Endothelial cell of umbilical vein (primary cell): ENCODE measurements around the gene MIB2. TPM values are rescaled to one million over a fixed set of nuclear protein-coding genes. Genes with fewer than 3 reads are reported as not detected.
"Not testable (repeated sequence)": the region's sequence is repeated elsewhere in the genome, so short reads cannot be mapped to it uniquely, and the experiment has no call there.

Experiments
- BruUV-seq: library from RNA; stranded (reverse); fragments of 400-500 nt; replicated peaks from 2 replicates; lab custom pipeline; 2021; lab: Mats Ljungman, UMichigan
- CTCF ChIA-PET: fragments of 300-600, 350-600 bp; sonication (Branson Sonifier 250); formaldehyde crosslinking; loops from one replicate; lab custom pipeline; 2021; ENCODE audit warnings: antibody characterized with exemption, inconsistent platforms; lab: Charles Lee
- POLR2A ChIA-PET: fragments of 300-600, 350-600 bp; sonication (Branson Sonifier 250); formaldehyde crosslinking; loops from one replicate; lab custom pipeline; 2021; ENCODE audit warnings: antibody characterized with exemption, inconsistent platforms; lab: Charles Lee
- DNase-seq: peaks from one replicate; pipeline ENCODE4 v3.0.0-alpha.2; 2011; ENCODE audit warnings: low read depth, low spot score
- FAIRE-seq: peaks from 2 replicates; lab custom pipeline; 2011; peaks lifted over from hg19 to GRCh38; lab: Jason Lieb, UNC
- H2AFZ ChIP-seq: 2 replicates; pipeline ENCODE4 v1.6.0; 2012; ENCODE audit warnings: low read depth, low read length, control low read depth, inconsistent platforms
- H3K27ac ChIP-seq: 2 replicates; pipeline ENCODE4 v1.5.1; 2011; ENCODE audit warnings: low read depth, mild to moderate bottlenecking, control low read depth, low read length, moderate library complexity; ENCODE audit not compliant: insufficient read depth
- H3K27me3 ChIP-seq, 2 experiments: 2 replicates each; pipeline versions ENCODE4 v1.6.0 to v1.6.1; 2011; ENCODE audit warnings: low read length in 2 of 2, mixed read lengths in 1 of 2; ENCODE audit not compliant: control insufficient read depth in 2 of 2, insufficient read depth in 2 of 2
- H3K36me3 ChIP-seq, 2 experiments: 2 replicates in 1 of 2; 3 replicates in 1 of 2; pipeline ENCODE4 v1.5.1; 2011; ENCODE audit warnings: low read length in 2 of 2, mild to moderate bottlenecking in 1 of 2, moderate library complexity in 1 of 2; ENCODE audit not compliant: control insufficient read depth in 2 of 2, insufficient read depth in 2 of 2; ENCODE audit errors: extremely low read depth in 1 of 2
- H3K4me1 ChIP-seq: 3 replicates; pipeline ENCODE4 v1.5.1; 2011; ENCODE audit warnings: mild to moderate bottlenecking, low read length; ENCODE audit not compliant: control insufficient read depth, insufficient read depth; ENCODE audit errors: extremely low read depth
- H3K4me2 ChIP-seq: 2 replicates; pipeline ENCODE4 v1.6.1; 2011; ENCODE audit warnings: low read length, control low read depth, mixed read lengths; ENCODE audit not compliant: insufficient read depth
- H3K4me3 ChIP-seq, 3 experiments: fragments of 200-600 bp in 1 of 3; sonication (generic), shearing (Covaris generic) in 1 of 3; replicated peaks in 1 of 3; 2 replicates each; pipeline ENCODE4 v1.5.1; 2011 to 2016; ENCODE audit warnings: control low read depth in 3 of 3, low read length in 3 of 3, mild to moderate bottlenecking in 2 of 3, inconsistent platforms in 1 of 3, low read depth in 1 of 3, moderate library complexity in 1 of 3; ENCODE audit not compliant: insufficient read depth in 1 of 3
- H3K79me2 ChIP-seq: 2 replicates; pipeline ENCODE4 v1.6.0; 2012; ENCODE audit warnings: low read length, inconsistent platforms; ENCODE audit not compliant: control insufficient read depth, insufficient read depth
- H3K9ac ChIP-seq: replicated peaks from 2 replicates; pipeline ENCODE3; 2011; ENCODE audit warnings: low read length, control low read depth; ENCODE audit not compliant: insufficient read depth; ENCODE audit errors: extremely low read depth
- H3K9me1 ChIP-seq: replicated peaks from 3 replicates; pipeline ENCODE4 v1.6.0; 2011; ENCODE audit warnings: mild to moderate bottlenecking, low read length; ENCODE audit not compliant: control insufficient read depth, insufficient read depth; ENCODE audit errors: extremely low read depth
- H3K9me3 ChIP-seq: replicated peaks from 2 replicates; pipeline ENCODE4 v1.5.1; 2012; ENCODE audit warnings: low read length, inconsistent platforms; ENCODE audit not compliant: control insufficient read depth, insufficient read depth
- H4K20me1 ChIP-seq: replicated peaks from 2 replicates; pipeline ENCODE3; 2011; ENCODE audit warnings: mild to moderate bottlenecking, low read length; ENCODE audit not compliant: control insufficient read depth, insufficient read depth; ENCODE audit errors: extremely low read depth
- CTCF ChIP-seq, 2 donors: IDR thresholded peaks; 1 replicate in 1 of 2; 2 replicates in 1 of 2; pipeline ENCODE4 v1.5.1; 2011; ENCODE audit warnings: low read length in 2 of 2, mild to moderate bottlenecking in 2 of 2, moderate library complexity in 2 of 2, control low read depth in 1 of 2, inconsistent platforms in 1 of 2, low read depth in 1 of 2; ENCODE audit not compliant: insufficient read depth in 1 of 2; ENCODE audit errors: extremely low read depth in 1 of 2
- EZH2 ChIP-seq: IDR thresholded peaks from 2 replicates; pipeline ENCODE4 v1.6.1; 2012; ENCODE audit warnings: borderline replicate concordance, low read depth, mild to moderate bottlenecking, moderate library complexity, low read length, inconsistent platforms; ENCODE audit not compliant: severe bottlenecking
- FOS ChIP-seq: IDR thresholded peaks from 2 replicates; pipeline ENCODE4 v1.6.1; 2011; ENCODE audit warnings: mild to moderate bottlenecking, low read length, moderate library complexity, borderline replicate concordance; ENCODE audit not compliant: insufficient read depth
- GATA2 ChIP-seq: IDR thresholded peaks from 2 replicates; pipeline ENCODE4 v1.7.0; 2011; ENCODE audit warnings: low read depth, mild to moderate bottlenecking, moderate library complexity, mixed read lengths, low read length; ENCODE audit not compliant: insufficient read length, insufficient read depth
- JUN ChIP-seq: IDR thresholded peaks from 2 replicates; pipeline ENCODE4 v1.6.1; 2011; ENCODE audit warnings: borderline replicate concordance, low read depth; ENCODE audit not compliant: insufficient read length, insufficient read depth
- MAX ChIP-seq: IDR thresholded peaks from 2 replicates; pipeline ENCODE4 v1.6.1; 2011; ENCODE audit not compliant: insufficient read depth, insufficient read length
- MYC ChIP-seq: IDR thresholded peaks from one replicate; pipeline ENCODE4 v1.6.1; 2011; ENCODE audit warnings: mild to moderate bottlenecking, low read depth, low read length
- POLR2A ChIP-seq: IDR thresholded peaks from 2 replicates; pipeline ENCODE4 v1.6.1; 2012; ENCODE audit warnings: low read depth, mild to moderate bottlenecking, control low read depth, low read length
- POLR2AphosphoS5 ChIP-seq: IDR thresholded peaks from 2 replicates; pipeline ENCODE4 v1.6.1; 2012; ENCODE audit warnings: low read depth, mild to moderate bottlenecking, control low read depth, low read length, moderate library complexity; ENCODE audit not compliant: insufficient read depth
- dilution Hi-C: fragments of 300-500 bp; cut with MboI; formaldehyde crosslinking; loops from one replicate; pipeline ENCODE4 v1.15.0; 2019; ENCODE audit warnings: low sequenced_read_pairs; ENCODE audit not compliant: extremely low pct_ligation_motif_present
- intact Hi-C: fragments of 100-400 bp; cut with micrococcal nuclease; formaldehyde crosslinking; loops from one replicate; pipeline ENCODE4 v1.10.0; 2022
- polyA plus RNA-seq, 4 experiments: library from polyadenylated mRNA; depleted of rRNA in 3 of 4; stranded (reverse) in 3 of 4; unstranded in 1 of 4; fragments of >200 nt; gene quantifications; 2 replicates each; pipeline versions ENCODE4 v1.2.1 to v1.2.3, GENCODE V29; 2011 to 2012; ENCODE audit warnings: missing spikeins in 1 of 4
- total RNA-seq: library from RNA; stranded (reverse); gene quantifications from 2 replicates; pipeline ENCODE4 v1.2.3, GENCODE V29; 2021

The MIB2 gene
- total and polyA plus RNA-seq, 2 donors (not counting 3 experiments of a cell fraction or from before 2014, with no cell fraction given), result 25.9 to 45.0 TPM

GRCh38 chr1:1672181-1672965 lies 57.1 kb downstream of the MIB2 start:
- dilution Hi-C loops, result no loop called here
- no peak for TF ChIP-seq GATA2
- TF ChIP-seq MYC, result no peak
- TF ChIP-seq JUN, result no peak
- no peak for TF ChIP-seq EZH2
- TF ChIP-seq POLR2AphosphoS5, result no peak
- TF ChIP-seq CTCF (IDR thresholded peaks at IDR 0.05; ENCODE audit: extremely low read depth in 1 of 2, insufficient read depth in 1 of 2, low read depth in 1 of 2, low read length in 2 of 2), result no peak
- no peak for TF ChIP-seq POLR2A
- no peak for TF ChIP-seq FOS
- TF ChIP-seq MAX, result no peak
- ChIA-PET CTCF (no interaction called here), POLR2A (no interaction called here)
- intact Hi-C loops, result no loop called here
- no peaks in the 10 kb centered on the region for H3K27me3 ChIP-seq
- H3K4me3 ChIP-seq, result no peak overlapping the region
- no peak for DNase-seq
- no peaks in the 10 kb centered on the region for H3K4me1 ChIP-seq
- H3K27ac ChIP-seq, result no peak overlapping the region
- peaks cover 0 to 19% of the 10 kb centered on the region in 2 experiments for H3K36me3 ChIP-seq
- BruUV-seq, result no TSS peak
- no peak overlapping the region for H3K4me2 ChIP-seq
- no peaks in the 10 kb centered on the region for H4K20me1 ChIP-seq
- no peaks in the 10 kb centered on the region for H3K9me3 ChIP-seq
- no peaks in the 10 kb centered on the region for H3K9me1 ChIP-seq
- no peak overlapping the region for H2AFZ ChIP-seq
- no peak overlapping the region for H3K9ac ChIP-seq
- H3K79me2 ChIP-seq, result no peaks in the 10 kb centered on the region
- no peak for FAIRE-seq

- dilution Hi-C loops, POLR2A ChIA-PET, H3K27ac ChIP-seq, intact Hi-C loops, H3K27me3 ChIP-seq, H3K9ac ChIP-seq, H2AFZ ChIP-seq, DNase-seq, H3K4me3 ChIP-seq, BruUV-seq, FAIRE-seq, H3K4me2 ChIP-seq, H3K9me1 ChIP-seq, H4K20me1 ChIP-seq, CTCF ChIA-PET, H3K9me3 ChIP-seq, H3K79me2 ChIP-seq, H3K4me1 ChIP-seq: not testable (repeated sequence)
- peaks cover 0 to 16% of the 10 kb centered on the region in 2 experiments for H3K36me3 ChIP-seq
These were observed 59.5 kb downstream of the MIB2 start for GRCh38 chr1:1674806-1675205.

- H2AFZ ChIP-seq, H3K4me3 ChIP-seq, FAIRE-seq, H3K9ac ChIP-seq, H3K4me1 ChIP-seq, H3K9me3 ChIP-seq, dilution Hi-C loops, H3K4me2 ChIP-seq, POLR2A ChIA-PET, H3K27me3 ChIP-seq, BruUV-seq, H3K9me1 ChIP-seq, H4K20me1 ChIP-seq, CTCF ChIA-PET, DNase-seq, H3K27ac ChIP-seq, H3K79me2 ChIP-seq, intact Hi-C loops: not testable (repeated sequence)
- H3K36me3 ChIP-seq, result peaks cover 0 to 16% of the 10 kb centered on the region in 2 experiments
These were observed 59.9 kb downstream of the MIB2 start for GRCh38 chr1:1675218-1675617.
